CD14-positive monocyte (primary cell): ENCODE data around the gene ITPR2. TPM values are rescaled to one million over a fixed set of nuclear protein-coding genes. Genes with fewer than 3 reads are reported as not detected.

Source experiments
- DNase-seq, 3 donors: peaks; one replicate each; pipeline ENCODE4 v3.0.0-alpha.2; 2011 to 2022
- H2AFZ ChIP-seq: 2 replicates; pipeline ENCODE4 v1.6.0; 2012; ENCODE audit warnings: mild to moderate bottlenecking, low read depth, low read length, inconsistent platforms; ENCODE audit not compliant: insufficient read depth, poor library complexity, severe bottlenecking
- H3K27ac ChIP-seq, 2 donors: 1 replicate in 1 of 2; 2 replicates in 1 of 2; pipeline ENCODE4 v1.5.1; 2012 to 2013; ENCODE audit warnings: low read length in 2 of 2, control low read depth in 1 of 2, inconsistent platforms in 1 of 2, low read depth in 1 of 2, mild to moderate bottlenecking in 1 of 2
- H3K27me3 ChIP-seq, 2 donors: one replicate each; pipeline versions ENCODE4 v1.6.0 to v1.6.1; 2011 to 2013; ENCODE audit warnings: low read length in 2 of 2; ENCODE audit not compliant: control insufficient read depth in 2 of 2, insufficient read depth in 2 of 2
- H3K36me3 ChIP-seq, 2 donors: replicated peaks in 1 of 2; 1 replicate in 1 of 2; 2 replicates in 1 of 2; pipeline versions ENCODE4 v1.5.1 to v1.6.1; 2012 to 2013; ENCODE audit warnings: low read length in 2 of 2, control low read depth in 1 of 2, inconsistent platforms in 1 of 2, mild to moderate bottlenecking in 1 of 2; ENCODE audit not compliant: insufficient read depth in 2 of 2, control insufficient read depth in 1 of 2
- H3K4me1 ChIP-seq, 2 donors: 1 replicate in 1 of 2; 2 replicates in 1 of 2; pipeline versions ENCODE4 v1.5.1 to v1.6.1; 2012 to 2013; ENCODE audit warnings: low read length in 2 of 2, control low read depth in 1 of 2, inconsistent platforms in 1 of 2, mild to moderate bottlenecking in 1 of 2, moderate library complexity in 1 of 2; ENCODE audit not compliant: insufficient read depth in 2 of 2, control insufficient read depth in 1 of 2
- H3K4me2 ChIP-seq: replicated peaks from 2 replicates; pipeline ENCODE3; 2012; ENCODE audit warnings: low read length, moderate library complexity, mild to moderate bottlenecking; ENCODE audit not compliant: poor library complexity, severe bottlenecking; ENCODE audit errors: extremely low read depth
- H3K4me3 ChIP-seq, 3 experiments: fragments of 200-600 bp in 1 of 3; sonication (generic) in 1 of 3; replicated peaks in 1 of 3; 1 replicate in 2 of 3; 2 replicates in 1 of 3; pipeline ENCODE4 v1.5.1; 2011 to 2013; ENCODE audit warnings: low read length in 3 of 3, mild to moderate bottlenecking in 3 of 3, control low read depth in 2 of 3, low read depth in 2 of 3, inconsistent platforms in 1 of 3, moderate library complexity in 1 of 3
- H3K79me2 ChIP-seq: 2 replicates; pipeline ENCODE4 v1.6.0; 2012; ENCODE audit warnings: mild to moderate bottlenecking, control low read depth, inconsistent platforms, low read length, moderate library complexity; ENCODE audit not compliant: insufficient read depth
- H3K9ac ChIP-seq: 2 replicates; pipeline ENCODE4 v1.6.0; 2017; ENCODE audit warnings: low read length, mild to moderate bottlenecking; ENCODE audit not compliant: insufficient read depth, poor library complexity, severe bottlenecking
- H3K9me3 ChIP-seq, 2 donors: replicated peaks in 1 of 2; 1 replicate in 1 of 2; 2 replicates in 1 of 2; pipeline versions ENCODE4 v1.5.1 to v1.6.1; 2012 to 2013; ENCODE audit warnings: low read length in 2 of 2, control low read depth in 1 of 2; ENCODE audit not compliant: control insufficient read depth in 1 of 2, insufficient read depth in 1 of 2
- H4K20me1 ChIP-seq: 2 replicates; pipeline ENCODE4 v1.6.0; 2012; ENCODE audit warnings: mild to moderate bottlenecking, low read length, control low read depth, moderate library complexity; ENCODE audit not compliant: insufficient read depth
- H3K27ac Mint-ChIP-seq, 7 donors: one replicate each; pipeline ENCODE4 v1.8.0; 2020; ENCODE audit warnings: mild to moderate bottlenecking in 7 of 7, mixed read lengths in 7 of 7, moderate library complexity in 6 of 7, inconsistent platforms in 2 of 7
- H3K27me3 Mint-ChIP-seq, 3 donors: one replicate each; pipeline ENCODE4 v1.8.0; 2021 to 2022; ENCODE audit warnings: low read depth in 3 of 3, mild to moderate bottlenecking in 3 of 3, mixed read lengths in 3 of 3, moderate library complexity in 3 of 3, inconsistent platforms in 1 of 3
- H3K36me3 Mint-ChIP-seq, 2 donors: one replicate each; pipeline ENCODE4 v1.8.0; 2020; ENCODE audit warnings: mixed read lengths in 2 of 2, inconsistent platforms in 1 of 2, mild to moderate bottlenecking in 1 of 2
- H3K4me1 Mint-ChIP-seq: one replicate; pipeline ENCODE4 v1.8.0; 2020; ENCODE audit warnings: mild to moderate bottlenecking, mixed read lengths
- H3K4me3 Mint-ChIP-seq, 2 donors: one replicate each; pipeline ENCODE4 v1.8.0; 2020; ENCODE audit warnings: mild to moderate bottlenecking in 2 of 2, mixed read lengths in 2 of 2, moderate library complexity in 1 of 2
- H3K9me3 Mint-ChIP-seq, 7 donors: one replicate each; pipeline ENCODE4 v1.8.0; 2020 to 2022; ENCODE audit warnings: mixed read lengths in 7 of 7, mild to moderate bottlenecking in 6 of 7, moderate library complexity in 6 of 7, inconsistent platforms in 2 of 7
- WGBS: methylation state at CpG from one replicate; pipeline ENCODE4 v1.1.5; 2013; ENCODE audit warnings: missing lambda C conversion rate; ENCODE audit not compliant: insufficient coverage; 5-methylcytosine and 5-hydroxymethylcytosine counted together
- intact Hi-C, 2 donors: fragments of 100-400 bp; cut with micrococcal nuclease; formaldehyde crosslinking; loops; one replicate each; pipeline versions ENCODE4 v1.15.0 to v1.15.1; 2023
- polyA plus RNA-seq, 3 donors: library from polyadenylated mRNA; depleted of rRNA in 1 of 3; unstranded in 2 of 3; stranded (reverse) in 1 of 3; fragments of 300-500 nt in 2 of 3; fragments of >200 nt in 1 of 3; fragmentation: Illumina TruSeq in 2 of 3; gene quantifications; 1 replicate in 2 of 3; 2 replicates in 1 of 3; pipeline ENCODE4 v1.2.3, GENCODE V29; 2012 to 2021
- TF ChIP-seq, protein P1 (sequence below): fragments of 200-600 bp; IDR thresholded peaks from one replicate; pipeline ENCODE4 v1.8.0; 2022; ENCODE audit warnings: antibody characterized with exemption, mild to moderate bottlenecking

The ITPR2 gene
- polyA plus RNA-seq, 3 donors, result 2.7 to 6.4 (median 5.7) TPM

DNA sequence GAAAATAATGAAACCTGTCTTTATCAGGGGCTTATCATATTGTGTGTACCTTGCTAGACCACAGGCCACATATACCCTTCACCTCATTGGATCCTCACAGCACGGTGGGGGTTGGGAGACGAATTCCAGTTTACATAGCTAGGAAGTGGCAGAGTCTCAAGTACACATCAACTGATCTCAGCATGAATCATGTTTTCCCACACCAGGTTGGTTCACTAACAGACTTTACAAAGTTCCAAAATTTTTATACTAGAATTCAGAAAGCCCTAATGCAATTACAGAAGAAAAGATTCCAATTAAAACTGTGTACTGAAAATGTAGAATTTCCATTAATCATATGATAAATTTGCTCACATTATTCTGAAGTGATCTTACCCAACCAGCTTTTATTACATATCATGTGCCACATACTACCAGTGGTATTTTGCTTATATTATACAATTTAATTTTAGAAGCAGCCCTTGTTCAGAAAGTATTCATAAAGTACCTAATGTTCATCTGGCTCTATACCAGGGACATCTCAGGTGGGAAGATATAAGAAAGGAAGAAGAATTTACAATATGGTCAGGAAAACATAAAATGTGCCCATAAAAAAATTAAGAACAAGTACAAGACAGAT is 196.2 kb downstream of the ITPR2 start:
- Histone ChIP-seq H3K9ac (no peak overlapping the region), H3K4me3 (no peak overlapping the region), H3K27me3 (no peaks in the 10 kb centered on the region), H4K20me1 (no peaks in the 10 kb centered on the region), H3K9me3 (no peaks in the 10 kb centered on the region), H2AFZ (no peak overlapping the region), H3K27ac (no peak overlapping the region), H3K79me2 (no peaks in the 10 kb centered on the region), H3K4me1 (no peaks in the 10 kb centered on the region), H3K36me3 (peaks cover 0 to 1% of the 10 kb centered on the region in 2 donors), H3K4me2 (no peak overlapping the region)
- Mint-ChIP-seq H3K9me3 (no peaks in the 10 kb centered on the region), H3K4me3 (no peak overlapping the region), H3K27ac (no peak overlapping the region), H3K27me3 (no peaks in the 10 kb centered on the region), H3K4me1 (no peaks in the 10 kb centered on the region), H3K36me3 (peaks cover 6 to 11% of the 10 kb centered on the region in 2 donors)
- TF ChIP-seq, protein P1, sequence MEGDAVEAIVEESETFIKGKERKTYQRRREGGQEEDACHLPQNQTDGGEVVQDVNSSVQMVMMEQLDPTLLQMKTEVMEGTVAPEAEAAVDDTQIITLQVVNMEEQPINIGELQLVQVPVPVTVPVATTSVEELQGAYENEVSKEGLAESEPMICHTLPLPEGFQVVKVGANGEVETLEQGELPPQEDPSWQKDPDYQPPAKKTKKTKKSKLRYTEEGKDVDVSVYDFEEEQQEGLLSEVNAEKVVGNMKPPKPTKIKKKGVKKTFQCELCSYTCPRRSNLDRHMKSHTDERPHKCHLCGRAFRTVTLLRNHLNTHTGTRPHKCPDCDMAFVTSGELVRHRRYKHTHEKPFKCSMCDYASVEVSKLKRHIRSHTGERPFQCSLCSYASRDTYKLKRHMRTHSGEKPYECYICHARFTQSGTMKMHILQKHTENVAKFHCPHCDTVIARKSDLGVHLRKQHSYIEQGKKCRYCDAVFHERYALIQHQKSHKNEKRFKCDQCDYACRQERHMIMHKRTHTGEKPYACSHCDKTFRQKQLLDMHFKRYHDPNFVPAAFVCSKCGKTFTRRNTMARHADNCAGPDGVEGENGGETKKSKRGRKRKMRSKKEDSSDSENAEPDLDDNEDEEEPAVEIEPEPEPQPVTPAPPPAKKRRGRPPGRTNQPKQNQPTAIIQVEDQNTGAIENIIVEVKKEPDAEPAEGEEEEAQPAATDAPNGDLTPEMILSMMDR, result no peak
- intact Hi-C loops, result no loop called here
- 100% methylated on average over 2 of the region's 2 CpGs for WGBS
- no peak for DNase-seq

DNA sequence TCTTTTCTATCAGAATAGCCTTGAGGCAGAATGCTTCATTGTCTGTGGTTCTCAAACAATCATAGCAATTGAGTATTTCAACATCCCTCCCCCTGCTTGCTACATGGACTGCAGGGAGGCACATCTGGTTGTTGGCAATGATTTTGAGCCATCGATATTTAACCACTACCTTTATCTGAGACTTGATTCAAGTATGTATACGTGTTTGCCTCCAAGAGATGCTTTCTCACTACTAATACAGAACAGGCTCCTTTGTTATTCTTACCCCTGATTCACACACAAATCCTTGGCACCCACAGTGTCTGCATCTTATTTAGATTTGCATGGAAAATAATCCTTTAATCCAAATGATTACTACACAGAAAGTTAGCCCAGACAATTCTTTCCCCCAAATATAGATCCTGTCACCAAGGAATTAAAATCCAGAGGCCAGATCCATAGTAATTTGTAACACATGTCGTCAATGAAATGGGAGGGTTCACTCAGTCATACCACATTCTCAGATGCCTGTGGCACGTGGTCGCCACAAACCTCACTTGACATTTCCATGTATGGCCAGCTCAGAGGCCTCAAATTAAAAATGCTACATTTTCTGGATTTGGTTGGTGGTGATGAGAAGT is 199.3 kb downstream of the ITPR2 start:
- Histone ChIP-seq H3K4me1 (no peaks in the 10 kb centered on the region), H4K20me1 (no peaks in the 10 kb centered on the region), H3K27me3 (no peaks in the 10 kb centered on the region), H2AFZ (no peak overlapping the region), H3K9me3 (no peaks in the 10 kb centered on the region), H3K79me2 (no peaks in the 10 kb centered on the region), H3K9ac (no peak overlapping the region), H3K4me3 (no peak overlapping the region), H3K36me3 (peaks cover 0 to 19% of the 10 kb centered on the region in 2 donors), H3K4me2 (no peak overlapping the region), H3K27ac (no peak overlapping the region)
- DNase-seq, result no peak
- intact Hi-C loops, result no loop called here
- Mint-ChIP-seq H3K4me1 (no peaks in the 10 kb centered on the region), H3K9me3 (no peaks in the 10 kb centered on the region), H3K36me3 (peaks cover 21 to 30% of the 10 kb centered on the region in 2 donors), H3K4me3 (no peak overlapping the region), H3K27me3 (peaks cover 0 to 2% (median 1%) of the 10 kb centered on the region in 3 donors), H3K27ac (no peak overlapping the region)
- WGBS, result 100% methylated on average over 3 of the region's 5 CpGs
- TF ChIP-seq, protein P1, result no peak
